ENCODE measurements around the gene ZNF618. TPM values are rescaled to one million over a fixed set of nuclear protein-coding genes. Genes with fewer than 3 reads are reported as not detected.

The ZNF618 gene
- total RNA-seq, 1 donor from 2014 or later = 3.9 TPM

DNA sequence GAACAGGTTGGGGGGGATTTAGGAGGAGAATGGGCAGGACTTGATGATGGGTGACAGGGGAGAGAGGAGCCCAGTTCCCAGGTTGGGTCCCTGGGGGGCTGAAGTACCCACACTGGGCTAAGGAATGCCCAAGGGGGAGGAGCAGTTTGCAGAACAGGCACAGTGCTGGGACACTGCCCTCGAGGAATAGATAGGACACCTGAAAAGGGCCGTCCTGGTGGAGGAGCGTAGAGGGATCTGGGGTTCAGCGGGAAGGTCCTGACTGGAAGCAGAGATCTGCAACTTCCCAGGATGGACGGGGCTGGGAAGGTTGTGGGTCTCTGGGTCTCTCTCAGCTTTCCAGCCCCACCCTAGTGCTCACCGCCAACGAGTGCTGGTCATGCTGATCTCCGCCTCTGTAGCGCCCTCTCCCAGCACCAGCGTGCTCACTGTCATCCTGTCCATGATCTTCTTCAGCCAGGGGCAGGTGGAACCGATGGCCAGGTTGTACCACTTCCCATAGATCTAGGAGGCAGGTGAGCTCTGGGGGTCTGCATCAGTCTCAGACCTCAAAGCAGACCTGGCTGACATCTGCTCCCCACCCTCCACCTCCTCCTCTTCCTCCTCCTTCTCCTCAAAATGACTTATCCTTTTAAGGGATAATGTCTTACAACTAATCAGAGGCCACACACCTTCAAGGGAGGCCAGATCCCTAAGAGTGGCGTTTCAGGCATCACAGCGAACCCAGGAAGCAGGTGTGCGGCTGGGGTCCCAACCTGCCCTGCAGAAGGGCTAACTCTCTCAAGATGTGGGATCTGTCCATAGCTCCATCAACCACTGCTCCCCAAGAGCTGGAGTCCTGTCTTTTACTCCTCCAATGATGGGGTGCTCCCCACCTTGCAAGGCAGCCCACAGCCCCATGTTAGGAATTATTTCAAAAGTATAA lies 200.4 kb downstream of the ZNF618 start:
- no peak for DNase-seq (ENCODE audit: low read depth)
- TF ChIP-seq, protein P1, sequence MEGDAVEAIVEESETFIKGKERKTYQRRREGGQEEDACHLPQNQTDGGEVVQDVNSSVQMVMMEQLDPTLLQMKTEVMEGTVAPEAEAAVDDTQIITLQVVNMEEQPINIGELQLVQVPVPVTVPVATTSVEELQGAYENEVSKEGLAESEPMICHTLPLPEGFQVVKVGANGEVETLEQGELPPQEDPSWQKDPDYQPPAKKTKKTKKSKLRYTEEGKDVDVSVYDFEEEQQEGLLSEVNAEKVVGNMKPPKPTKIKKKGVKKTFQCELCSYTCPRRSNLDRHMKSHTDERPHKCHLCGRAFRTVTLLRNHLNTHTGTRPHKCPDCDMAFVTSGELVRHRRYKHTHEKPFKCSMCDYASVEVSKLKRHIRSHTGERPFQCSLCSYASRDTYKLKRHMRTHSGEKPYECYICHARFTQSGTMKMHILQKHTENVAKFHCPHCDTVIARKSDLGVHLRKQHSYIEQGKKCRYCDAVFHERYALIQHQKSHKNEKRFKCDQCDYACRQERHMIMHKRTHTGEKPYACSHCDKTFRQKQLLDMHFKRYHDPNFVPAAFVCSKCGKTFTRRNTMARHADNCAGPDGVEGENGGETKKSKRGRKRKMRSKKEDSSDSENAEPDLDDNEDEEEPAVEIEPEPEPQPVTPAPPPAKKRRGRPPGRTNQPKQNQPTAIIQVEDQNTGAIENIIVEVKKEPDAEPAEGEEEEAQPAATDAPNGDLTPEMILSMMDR (conservative IDR thresholded peaks at IDR 0.05; ENCODE audit: low read depth, low read length) = no peak
- H3K4me3 ChIP-seq (ENCODE audit: low read depth, low read length) = no peak overlapping the region

DNA sequence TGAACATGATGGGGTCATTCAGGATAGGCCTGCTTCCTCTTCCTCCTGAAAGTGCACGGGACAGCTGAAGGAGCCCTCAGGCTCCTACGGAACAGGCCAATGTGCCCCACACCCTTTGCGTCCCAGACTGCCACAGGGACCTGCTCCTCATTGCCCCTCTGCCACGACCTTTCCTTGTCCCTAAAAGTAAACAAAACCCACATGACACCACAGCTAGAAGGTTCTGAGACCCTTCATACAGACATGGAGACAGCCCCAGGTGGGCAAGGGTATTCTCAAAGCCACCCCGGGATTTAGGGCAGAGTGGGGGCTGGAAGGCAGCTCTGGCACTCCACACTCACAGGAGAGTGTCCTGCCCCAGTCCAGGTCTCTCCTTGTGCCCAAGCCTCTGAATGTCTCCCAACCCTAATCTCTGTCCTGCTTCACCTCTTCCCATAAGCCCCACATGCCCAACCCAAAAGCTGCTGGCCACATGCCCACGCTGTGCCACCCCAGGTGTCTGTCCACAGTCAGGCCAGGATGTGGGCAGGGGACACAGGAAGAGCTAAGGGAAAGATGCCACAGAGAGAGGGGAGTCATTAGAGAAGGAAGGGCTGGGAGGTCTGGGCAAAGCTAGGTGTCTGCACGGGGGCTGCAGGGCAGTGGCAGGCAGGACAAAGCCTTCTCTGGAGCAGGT lies 201.2 kb downstream of the ZNF618 start:
- no peak for DNase-seq (ENCODE audit: low read depth)
- TF ChIP-seq, protein P1 (conservative IDR thresholded peaks at IDR 0.05; ENCODE audit: low read depth, low read length) = no peak
- H3K4me3 ChIP-seq (ENCODE audit: low read depth, low read length) = no peak overlapping the region

DNA sequence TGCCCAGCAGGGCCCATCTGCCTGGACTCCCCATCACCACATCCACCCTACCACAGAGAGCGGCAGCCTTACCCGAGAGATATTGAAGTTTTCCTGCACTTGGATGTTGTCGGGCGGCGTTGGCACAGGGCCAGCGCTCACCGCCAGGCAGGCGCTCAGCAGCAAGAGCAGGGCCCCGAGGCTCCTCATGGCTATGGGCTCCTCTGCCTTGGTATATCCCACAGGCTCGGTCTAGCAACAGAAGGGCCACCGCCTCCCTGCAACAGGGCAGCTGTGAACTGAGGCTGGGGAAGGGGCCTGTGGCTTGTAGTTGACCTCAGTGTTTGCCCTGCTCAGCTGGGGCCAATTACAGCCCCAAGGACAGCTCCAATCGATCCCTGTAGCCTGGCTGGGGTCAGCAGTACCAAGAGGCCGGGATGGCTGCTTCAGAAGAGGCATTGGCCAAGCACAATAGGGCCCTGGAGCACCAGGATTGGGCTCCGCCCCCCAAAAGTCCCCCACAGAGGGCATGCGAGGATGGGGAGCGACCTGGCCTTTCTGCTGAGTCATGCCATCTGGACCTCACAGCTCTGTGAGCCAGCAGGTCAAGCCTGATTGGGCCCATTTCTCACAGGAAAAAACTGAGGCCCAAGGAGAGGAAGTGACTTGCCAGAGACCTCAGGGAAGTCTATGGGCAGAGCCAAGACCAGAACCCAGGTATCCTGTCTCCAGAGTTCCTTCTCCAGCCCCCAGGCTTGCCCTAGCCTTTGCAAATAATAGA lies 202.1 kb downstream of the ZNF618 start, which contains the start of gene AMBP:
Gene AMBP, minus strand, starts transcription at position 280 of the 760 bp plus-strand sequence. Its CDS starts 91 bp downstream, at position 189.
- TF ChIP-seq, protein P1 (conservative IDR thresholded peaks at IDR 0.05; ENCODE audit: low read depth, low read length) = no peak
- no peak within 1 kb of the TSS for H3K4me3 ChIP-seq (ENCODE audit: low read depth, low read length)
- no peak for DNase-seq (ENCODE audit: low read depth)

DNA sequence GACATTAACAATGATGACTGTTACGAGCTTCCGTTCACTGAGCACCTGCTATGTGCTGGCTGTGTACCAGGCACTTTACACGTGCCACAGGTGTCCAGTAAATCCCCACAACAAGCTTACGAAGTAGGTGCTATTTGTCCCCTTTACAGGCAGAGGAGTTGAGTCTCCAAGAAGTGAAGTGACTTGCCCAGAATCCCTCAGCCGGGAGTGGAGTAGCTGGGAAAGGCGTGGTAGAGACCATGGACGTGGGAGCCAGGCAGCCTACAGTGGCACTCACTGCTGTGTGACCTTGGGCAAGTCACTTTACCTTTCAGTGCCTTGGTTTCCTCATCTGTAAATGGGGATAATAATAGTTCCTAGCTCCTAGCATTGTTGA lies 202.7 kb downstream of the ZNF618 start:
- no peak for DNase-seq (ENCODE audit: low read depth)
- TF ChIP-seq, protein P1 (conservative IDR thresholded peaks at IDR 0.05; ENCODE audit: low read depth, low read length) = no peak
- H3K4me3 ChIP-seq (ENCODE audit: low read depth, low read length) = no peak overlapping the region

DNA sequence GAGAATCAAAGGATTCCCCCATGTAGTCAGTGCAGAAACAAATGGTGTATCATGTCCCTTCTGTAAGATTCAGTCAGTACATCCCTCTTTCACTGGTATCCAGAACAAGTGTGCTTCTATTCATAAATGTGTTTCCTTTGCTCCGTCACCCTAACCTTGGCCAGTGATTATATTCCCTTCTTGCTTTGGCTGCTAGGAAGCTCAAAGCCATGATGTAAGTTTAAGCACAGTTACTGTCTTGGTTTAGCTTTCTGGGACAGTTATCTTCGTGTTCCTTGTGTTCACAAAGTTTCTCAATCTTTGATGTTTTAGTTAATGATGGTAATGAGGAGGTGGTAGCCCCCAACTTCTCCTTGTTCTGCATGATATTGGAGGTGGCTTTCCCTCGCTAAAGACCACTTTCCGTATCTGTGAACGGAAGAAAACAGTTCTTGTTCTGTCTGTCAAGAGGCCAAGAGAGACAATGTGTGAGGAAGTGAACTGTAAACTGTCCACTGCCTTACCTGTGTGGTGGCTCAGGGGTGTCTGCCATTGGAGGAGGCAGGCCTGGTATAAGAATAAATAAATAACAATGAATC lies 204.2 kb downstream of the ZNF618 start:
- no peak for DNase-seq (ENCODE audit: low read depth)
- no peak overlapping the region for H3K4me3 ChIP-seq (ENCODE audit: low read depth, low read length)
- TF ChIP-seq, protein P1 (conservative IDR thresholded peaks at IDR 0.05; ENCODE audit: low read depth, low read length) = no peak

DNA sequence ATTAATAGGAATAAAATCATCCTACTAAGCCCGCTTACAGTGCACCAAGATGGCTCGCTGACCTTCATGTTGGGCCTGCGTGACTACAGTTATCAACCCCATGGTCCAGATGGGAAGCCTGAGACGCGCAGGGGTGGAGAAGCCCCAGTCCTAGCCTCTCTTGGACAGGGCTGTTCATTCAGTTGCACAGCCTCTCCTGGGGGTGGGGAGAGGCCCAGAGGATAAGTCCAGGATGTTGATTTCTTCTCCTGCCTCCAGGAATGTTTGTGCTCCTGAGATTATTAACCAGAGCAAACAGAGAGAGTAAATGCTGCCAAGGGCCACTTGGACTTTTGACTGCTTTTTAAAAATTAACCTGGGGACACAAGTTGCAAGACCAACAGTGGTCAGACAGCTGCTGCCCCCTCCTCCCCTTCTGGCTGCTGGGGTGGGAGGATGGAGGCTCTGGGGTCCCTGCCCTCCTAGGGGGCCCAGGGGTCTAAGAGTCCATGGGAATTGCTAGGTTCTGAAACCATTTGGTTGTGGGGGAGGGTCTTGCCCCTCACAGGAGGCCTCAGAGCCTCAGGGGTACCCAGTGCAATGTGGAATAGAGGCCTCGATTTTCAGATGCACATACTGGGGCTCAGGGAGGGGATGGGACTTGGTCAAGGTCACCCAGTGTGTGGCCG lies 204.8 kb downstream of the ZNF618 start:
- TF ChIP-seq, protein P1 (conservative IDR thresholded peaks at IDR 0.05; ENCODE audit: low read depth, low read length) = no peak
- H3K4me3 ChIP-seq (ENCODE audit: low read depth, low read length) = no peak overlapping the region
- peak; percentile 78 for DNase-seq (ENCODE audit: low read depth)

All from epithelial cell of proximal tubule (primary cell).